Activated CD8-positive, alpha-beta memory T cell treated with anti-CD3 and anti-CD28 coated beads, Interleukin-2, amount 10 ng/mL, durations not matched to agents 7 days and 5 days (primary cell): Measurements from ENCODE around the gene ADCY1. TPM values are rescaled to one million over a fixed set of nuclear protein-coding genes. Genes with fewer than 3 reads are reported as not detected.

Experiments used
- ATAC-seq: fragments of 150-1000 bp; cut with Tn5 transposase; one replicate; pipeline ENCODE4 v1.10.0; 2021; ENCODE audit warnings: moderate library complexity
- CTCF ChIA-PET: fragments of 350-600 bp; sonication (Branson Sonifier 250); formaldehyde crosslinking; loops from one replicate; lab custom pipeline; 2021; ENCODE audit warnings: antibody characterized with exemption; lab: Charles Lee
- DNase-seq: peaks from one replicate; pipeline ENCODE4 v3.0.0-alpha.2; 2020
- H3K27ac Mint-ChIP-seq: one replicate; pipeline ENCODE4 v1.8.0; 2021; ENCODE audit warnings: mild to moderate bottlenecking, mixed read lengths
- H3K27me3 Mint-ChIP-seq: one replicate; pipeline ENCODE4 v1.8.0; 2021; ENCODE audit warnings: mixed read lengths
- H3K36me3 Mint-ChIP-seq: one replicate; pipeline ENCODE4 v1.8.0; 2021; ENCODE audit warnings: mild to moderate bottlenecking, mixed read lengths
- H3K4me1 Mint-ChIP-seq: one replicate; pipeline ENCODE4 v1.8.0; 2021; ENCODE audit warnings: mixed read lengths
- H3K4me3 Mint-ChIP-seq: one replicate; pipeline ENCODE4 v1.8.0; 2021; ENCODE audit warnings: mild to moderate bottlenecking, moderate library complexity, mixed read lengths
- H3K9me3 Mint-ChIP-seq: one replicate; pipeline ENCODE4 v1.8.0; 2022; ENCODE audit warnings: low read depth, mixed read lengths
- total RNA-seq, 2 experiments: library from RNA; stranded (reverse); gene quantifications; one replicate each; pipeline ENCODE4 v1.2.3, GENCODE V29; 2021

ADCY1 gene
- total RNA-seq, 2 experiments from 2014 or later = 1.3 to 6.7 TPM

- H3K27me3 Mint-ChIP-seq = no peaks in the 10 kb centered on the region
- DNase-seq (peak; percentile 21), ATAC-seq (no peak)
- H3K4me1 Mint-ChIP-seq = no peaks in the 10 kb centered on the region
- H3K27ac Mint-ChIP-seq = no peak overlapping the region
- no peak overlapping the region for H3K4me3 Mint-ChIP-seq
- CTCF ChIA-PET = no interaction called here
- H3K36me3 Mint-ChIP-seq = no peaks in the 10 kb centered on the region
- no peaks in the 10 kb centered on the region for H3K9me3 Mint-ChIP-seq
These were observed 85.5 kb downstream of the ADCY1 start for GRCh38 chr7:45659496-45660139.

- Mint-ChIP-seq H3K36me3 (no peaks in the 10 kb centered on the region), H3K4me3 (no peak overlapping the region), H3K27me3 (no peaks in the 10 kb centered on the region), H3K4me1 (no peaks in the 10 kb centered on the region), H3K9me3 (no peaks in the 10 kb centered on the region), H3K27ac (no peak overlapping the region)
- ATAC-seq = no peak
- CTCF ChIA-PET = no interaction called here
- peak; percentile 34 for DNase-seq
These were observed 86.2 kb downstream of the ADCY1 start for GRCh38 chr7:45660201-45660900.

- Mint-ChIP-seq H3K4me3 (no peak overlapping the region), H3K27ac (no peak overlapping the region), H3K27me3 (no peaks in the 10 kb centered on the region), H3K9me3 (no peaks in the 10 kb centered on the region), H3K4me1 (no peaks in the 10 kb centered on the region), H3K36me3 (no peaks in the 10 kb centered on the region)
- ATAC-seq (no peak), DNase-seq (peak; percentile 36)
- CTCF ChIA-PET = no interaction called here
These were observed 86.7 kb downstream of the ADCY1 start for GRCh38 chr7:45660901-45661211.

DNA sequence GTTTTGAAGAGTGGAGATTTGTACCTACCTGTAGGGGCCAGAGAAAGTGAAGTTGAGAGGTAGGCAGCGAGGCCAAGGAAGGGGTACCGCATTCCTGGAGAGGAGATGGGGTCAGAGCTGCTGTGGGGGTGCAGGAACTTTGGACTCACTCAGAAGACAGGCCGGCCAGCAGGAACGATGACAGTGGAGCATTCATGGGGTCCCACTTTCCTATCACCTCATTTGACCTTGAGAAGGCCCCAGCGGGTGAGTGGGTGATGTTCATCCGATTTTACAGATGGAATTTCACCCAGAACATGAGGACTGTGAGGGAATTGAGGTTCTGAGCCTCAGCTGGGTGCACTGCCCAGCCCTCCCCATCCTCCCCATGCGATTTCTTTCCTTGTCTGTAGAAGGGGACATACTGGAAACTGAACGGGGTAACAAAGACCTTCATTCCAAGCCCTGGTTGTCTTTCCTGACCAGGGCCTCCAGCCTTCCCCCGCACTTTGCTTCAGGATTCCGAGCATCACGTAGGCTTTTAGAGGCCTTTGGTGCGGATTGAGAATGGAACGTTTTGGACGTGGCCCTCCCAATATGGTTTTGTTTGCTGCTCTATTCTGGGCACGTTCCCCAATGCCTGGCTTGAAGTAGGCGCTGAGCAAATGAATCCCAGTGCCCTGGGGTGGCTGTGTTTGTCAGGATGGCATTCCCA lies 87.3 kb downstream of the ADCY1 start:
- Mint-ChIP-seq H3K4me3 (no peak overlapping the region), H3K27me3 (no peaks in the 10 kb centered on the region), H3K9me3 (no peaks in the 10 kb centered on the region), H3K36me3 (no peaks in the 10 kb centered on the region), H3K27ac (no peak overlapping the region), H3K4me1 (no peaks in the 10 kb centered on the region)
- DNase-seq (peak; percentile 38), ATAC-seq (no peak)
- CTCF ChIA-PET = no interaction called here

- H3K4me1 Mint-ChIP-seq = no peaks in the 10 kb centered on the region
- CTCF ChIA-PET = no interaction called here
- H3K4me3 Mint-ChIP-seq = no peak overlapping the region
- DNase-seq = peak; percentile 15
- no peaks in the 10 kb centered on the region for H3K27me3 Mint-ChIP-seq
- no peak for ATAC-seq
- no peak overlapping the region for H3K27ac Mint-ChIP-seq
- no peaks in the 10 kb centered on the region for H3K36me3 Mint-ChIP-seq
- H3K9me3 Mint-ChIP-seq = no peaks in the 10 kb centered on the region
These were observed 87.8 kb downstream of the ADCY1 start for GRCh38 chr7:45662018-45662417.

DNA sequence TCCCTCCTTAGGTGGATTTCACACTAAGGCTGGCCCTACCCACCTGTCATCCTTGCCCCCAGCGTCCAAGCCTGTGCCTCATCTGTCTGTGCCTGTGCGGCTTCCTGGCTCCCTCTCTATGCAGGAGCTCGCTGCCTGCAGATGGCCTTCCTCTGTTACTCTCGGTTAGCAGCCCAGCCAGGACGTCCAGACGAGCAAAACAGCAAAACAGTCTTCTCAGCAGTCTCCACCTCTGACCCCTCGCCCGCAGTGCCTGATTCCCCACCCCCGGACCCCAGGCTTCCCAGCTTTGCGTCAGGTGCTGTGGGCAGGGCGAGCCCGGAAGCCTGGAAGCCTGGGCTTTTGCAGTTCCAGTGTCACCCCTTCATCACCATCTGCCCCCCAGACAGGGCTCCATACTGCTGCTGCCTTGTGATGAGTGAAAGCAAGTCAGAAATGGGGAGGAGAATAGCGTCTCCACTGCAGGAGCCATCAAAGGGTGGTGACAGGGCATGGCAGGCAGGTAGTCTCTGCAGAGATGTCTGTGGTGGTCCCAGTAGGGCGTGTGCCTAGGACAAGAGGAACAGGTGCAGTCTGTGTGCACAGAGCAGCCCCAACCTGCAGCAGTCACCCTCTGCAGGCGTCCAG lies 88.5 kb downstream of the ADCY1 start:
- no peak for ATAC-seq

DNA sequence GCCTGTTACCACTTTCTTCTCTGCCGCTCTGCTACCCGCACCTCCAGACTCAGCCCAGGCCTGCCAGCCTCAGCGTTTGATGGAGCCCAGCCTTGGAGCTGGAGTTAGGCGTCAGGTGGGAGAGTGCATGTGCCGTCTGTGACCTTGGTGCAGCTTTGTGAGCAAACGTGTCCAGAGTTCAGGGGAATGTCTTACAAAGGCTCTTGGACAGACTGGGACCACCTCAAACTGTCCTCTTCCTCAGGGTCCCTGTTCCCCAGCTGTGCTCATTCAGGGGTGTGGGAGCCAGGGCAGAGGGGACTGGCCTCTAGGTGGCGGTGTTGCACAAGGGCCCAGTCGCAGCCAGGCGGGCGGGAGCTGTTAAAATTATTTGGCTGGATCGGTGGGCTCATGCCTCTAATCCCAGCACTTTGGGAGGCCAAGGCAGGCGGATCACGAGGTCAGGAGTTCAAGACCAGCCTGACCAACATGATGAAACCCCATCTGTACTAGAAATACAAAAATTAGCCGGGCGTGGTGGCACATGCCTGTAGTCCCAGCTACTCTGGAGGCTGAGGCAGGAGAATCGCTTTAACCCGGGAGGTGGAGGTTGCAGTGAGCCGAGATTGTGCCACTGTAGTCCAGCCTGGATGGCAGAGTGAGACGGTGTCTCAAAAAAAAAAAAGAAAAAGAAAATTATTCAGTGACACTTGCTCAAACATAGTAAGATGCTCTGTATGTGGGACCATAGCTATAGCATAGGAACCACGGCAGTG lies 89.2 kb downstream of the ADCY1 start:
- no peak overlapping the region for H3K27ac Mint-ChIP-seq
- H3K36me3 Mint-ChIP-seq = no peaks in the 10 kb centered on the region
- H3K4me1 Mint-ChIP-seq = no peaks in the 10 kb centered on the region
- no peak overlapping the region for H3K4me3 Mint-ChIP-seq
- no peaks in the 10 kb centered on the region for H3K9me3 Mint-ChIP-seq
- CTCF ChIA-PET = interaction anchor here (0.8 to 1.2 kb wide), 3 partner anchors 12 to 191 kb away, joined by 3 to 10 read pairs (median 3); no protein-coding TSS in a partner anchor
- DNase-seq (peak; percentile 42), ATAC-seq (peak; percentile 33)
- no peaks in the 10 kb centered on the region for H3K27me3 Mint-ChIP-seq

More for the DNA sequence above, 88.5 kb downstream of the ADCY1 start:
- CTCF ChIA-PET = interaction anchor here (1.0 kb wide), 1 partner anchor 191 kb away, joined by 10 read pairs; no protein-coding TSS in a partner anchor
- Mint-ChIP-seq H3K4me1 (no peaks in the 10 kb centered on the region), H3K27ac (no peak overlapping the region), H3K36me3 (no peaks in the 10 kb centered on the region), H3K27me3 (no peaks in the 10 kb centered on the region), H3K9me3 (no peaks in the 10 kb centered on the region), H3K4me3 (no peak overlapping the region)
- DNase-seq = peak; percentile 19

- ATAC-seq (no peak), DNase-seq (peak; percentile 26)
- CTCF ChIA-PET = interaction anchor here (0.8 to 1.2 kb wide), 3 partner anchors 12 to 190 kb away, joined by 3 to 10 read pairs (median 3); no protein-coding TSS in a partner anchor
These were observed 89.9 kb downstream of the ADCY1 start for GRCh38 chr7:45663965-45664633.

DNA sequence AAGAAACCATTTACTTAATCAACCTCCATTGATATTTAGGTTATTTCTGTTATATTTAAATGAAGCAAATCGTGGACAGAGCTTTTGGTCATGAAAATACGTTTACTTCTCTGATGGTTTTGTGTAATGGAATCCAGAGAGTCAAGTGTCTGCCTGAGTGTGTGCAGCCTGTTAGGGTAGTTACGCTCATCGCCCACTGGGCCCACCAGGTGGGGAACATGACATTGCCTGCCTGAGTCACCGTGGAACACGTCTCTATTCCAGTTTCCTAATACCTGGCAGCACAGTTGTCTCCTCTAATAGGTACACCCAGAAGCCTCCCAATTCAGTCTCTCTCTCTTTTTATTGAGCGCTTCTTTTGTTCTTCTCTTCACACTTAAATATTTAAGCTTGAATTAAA lies 91.0 kb downstream of the ADCY1 start:
- ATAC-seq (no peak), DNase-seq (peak; percentile 31)
- Mint-ChIP-seq H3K27ac (no peak overlapping the region), H3K4me3 (no peak overlapping the region), H3K9me3 (no peaks in the 10 kb centered on the region), H3K27me3 (no peaks in the 10 kb centered on the region), H3K4me1 (no peaks in the 10 kb centered on the region), H3K36me3 (no peaks in the 10 kb centered on the region)
- CTCF ChIA-PET = no interaction called here

More at GRCh38 chr7:45663965-45664633, 89.9 kb downstream of the ADCY1 start:
- Mint-ChIP-seq H3K27ac (no peak overlapping the region), H3K4me3 (no peak overlapping the region), H3K27me3 (no peaks in the 10 kb centered on the region), H3K36me3 (no peaks in the 10 kb centered on the region), H3K9me3 (no peaks in the 10 kb centered on the region), H3K4me1 (no peaks in the 10 kb centered on the region)

DNA sequence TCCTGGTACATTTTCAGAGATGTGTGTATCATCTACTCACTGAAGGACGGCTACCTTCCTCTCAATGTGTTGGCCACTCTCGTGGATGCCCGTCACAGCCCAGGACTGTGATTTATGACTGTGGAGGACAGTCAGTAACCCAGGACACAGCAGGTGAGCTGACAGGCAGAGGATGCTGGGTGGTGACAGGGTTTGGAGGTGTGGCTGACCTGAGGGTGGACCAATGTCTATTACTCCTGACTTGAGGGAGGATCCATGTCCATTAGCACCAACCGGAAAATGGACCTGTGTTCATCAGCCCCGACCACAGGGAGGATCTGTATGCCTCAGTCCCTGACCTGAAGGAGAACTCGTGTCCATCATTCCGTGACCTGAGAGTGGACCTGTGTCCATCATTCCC lies 96.1 kb downstream of the ADCY1 start:
- Mint-ChIP-seq H3K36me3 (no peaks in the 10 kb centered on the region), H3K9me3 (no peaks in the 10 kb centered on the region), H3K4me3 (no peak overlapping the region), H3K4me1 (no peaks in the 10 kb centered on the region), H3K27me3 (peaks cover 11% of the 10 kb centered on the region), H3K27ac (no peak overlapping the region)
- ATAC-seq (no peak), DNase-seq (peak; percentile 15)
- CTCF ChIA-PET = no interaction called here

DNA sequence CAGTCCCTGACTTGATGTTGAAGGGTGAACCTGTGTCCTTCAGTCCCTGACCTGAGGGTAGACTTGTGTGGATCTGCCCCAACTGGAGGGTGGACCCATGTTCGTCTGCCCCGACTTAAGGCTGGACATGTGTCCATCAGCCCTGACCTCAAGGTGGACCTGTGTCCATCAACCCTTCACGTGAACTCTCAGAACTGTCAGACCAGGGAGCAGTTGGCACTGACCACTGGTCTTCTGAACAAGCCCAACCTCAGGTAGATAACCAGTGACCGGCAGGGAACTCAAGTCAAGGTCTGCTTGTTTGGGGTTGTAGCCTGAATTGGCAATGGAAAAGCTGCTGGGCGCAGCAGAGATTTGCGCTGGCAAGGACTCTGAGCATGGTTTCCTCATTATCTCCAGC lies 96.5 kb downstream of the ADCY1 start:
- Mint-ChIP-seq H3K4me1 (no peaks in the 10 kb centered on the region), H3K36me3 (no peaks in the 10 kb centered on the region), H3K9me3 (no peaks in the 10 kb centered on the region), H3K27ac (no peak overlapping the region), H3K27me3 (peaks cover 12% of the 10 kb centered on the region), H3K4me3 (no peak overlapping the region)
- ATAC-seq = no peak
- CTCF ChIA-PET = no interaction called here
- no peak for DNase-seq

DNA sequence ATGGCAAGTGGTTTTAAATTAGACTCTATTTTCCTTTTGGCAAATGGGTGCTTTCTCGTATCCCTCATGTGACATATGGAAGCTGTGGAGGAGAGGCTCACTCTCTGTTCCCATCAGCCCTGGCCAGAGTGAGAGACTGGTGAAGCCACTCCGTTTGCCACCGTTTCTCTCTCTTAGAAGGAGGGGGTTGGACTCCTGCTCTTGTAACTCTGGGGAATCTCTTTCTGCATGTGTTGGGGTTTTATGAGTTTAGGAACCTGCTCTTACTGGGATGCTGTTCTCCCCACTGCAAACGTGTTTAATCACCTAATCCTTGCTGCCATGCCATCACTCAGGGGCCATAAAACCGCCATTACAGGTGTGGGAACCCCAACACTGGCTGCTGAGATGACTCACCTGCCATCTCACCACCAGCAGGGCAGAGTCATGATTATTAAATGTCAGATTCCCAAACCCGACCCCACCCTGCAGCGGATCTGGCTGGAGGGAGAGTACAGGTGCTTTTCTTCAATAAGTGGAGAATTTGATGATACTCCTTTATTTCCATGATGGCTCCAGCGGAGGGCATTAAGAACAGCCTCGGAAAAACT lies 103.2 kb downstream of the ADCY1 start:
- no peaks in the 10 kb centered on the region for H3K4me1 Mint-ChIP-seq
- no peak for DNase-seq
- H3K27me3 Mint-ChIP-seq = peaks cover 19% of the 10 kb centered on the region
- no peak overlapping the region for H3K4me3 Mint-ChIP-seq
- H3K9me3 Mint-ChIP-seq = no peaks in the 10 kb centered on the region
- CTCF ChIA-PET = no interaction called here
- no peak overlapping the region for H3K27ac Mint-ChIP-seq
- no peak for ATAC-seq
- no peaks in the 10 kb centered on the region for H3K36me3 Mint-ChIP-seq
